Globus pallidus (tissue), 1 donor: Measurements from ENCODE around the gene RGS7.
"Not testable (repeated sequence)": the region's sequence is repeated elsewhere in the genome, so short reads cannot be mapped to it uniquely, and the experiment has no call there.

Experiments
- DNase-seq: peaks from one replicate; pipeline ENCODE4 v3.0.0-alpha.2; 2015; ENCODE audit warnings: low spot score

The RGS7 gene

DNA sequence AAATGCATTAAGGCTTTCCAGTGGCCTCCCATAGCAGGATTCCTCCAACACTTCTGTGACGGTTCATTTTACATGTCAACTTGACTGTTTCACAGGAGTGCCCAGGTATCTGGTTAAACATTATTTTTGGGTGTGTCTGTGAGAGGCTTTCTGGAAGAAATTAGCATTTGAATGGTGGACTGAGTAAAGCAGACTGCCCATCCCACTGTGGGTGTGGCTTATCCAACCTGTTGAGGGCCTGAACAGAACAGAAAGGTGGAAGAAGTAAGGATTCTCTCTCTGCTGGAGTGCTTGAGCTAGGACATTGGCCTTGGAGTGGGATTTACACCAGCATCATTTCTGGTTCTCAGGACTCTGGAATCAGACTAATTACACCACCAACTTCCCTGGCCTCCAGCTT, 85.6 kb downstream of the RGS7 start:
- no peak for DNase-seq

DNA sequence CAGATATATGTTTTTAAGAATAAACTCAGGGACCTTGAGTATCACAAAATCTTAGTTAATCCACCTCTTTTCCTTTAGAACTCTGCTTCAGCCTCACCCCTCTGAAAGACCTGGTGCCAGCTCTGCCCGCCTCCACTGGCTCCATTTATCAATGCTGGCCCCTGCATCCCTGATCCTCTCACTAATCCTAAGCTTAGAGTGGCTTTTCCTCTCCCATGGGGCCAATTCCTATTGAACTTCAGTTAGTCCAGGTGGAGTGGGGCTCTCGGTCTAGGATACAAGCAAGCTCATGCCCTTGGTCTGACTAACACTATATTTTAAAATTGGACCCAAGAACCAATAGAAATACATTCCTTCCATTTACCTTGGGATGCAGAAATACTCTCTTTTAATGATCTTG, 87.0 kb downstream of the RGS7 start:
- DNase-seq = no peak

DNA sequence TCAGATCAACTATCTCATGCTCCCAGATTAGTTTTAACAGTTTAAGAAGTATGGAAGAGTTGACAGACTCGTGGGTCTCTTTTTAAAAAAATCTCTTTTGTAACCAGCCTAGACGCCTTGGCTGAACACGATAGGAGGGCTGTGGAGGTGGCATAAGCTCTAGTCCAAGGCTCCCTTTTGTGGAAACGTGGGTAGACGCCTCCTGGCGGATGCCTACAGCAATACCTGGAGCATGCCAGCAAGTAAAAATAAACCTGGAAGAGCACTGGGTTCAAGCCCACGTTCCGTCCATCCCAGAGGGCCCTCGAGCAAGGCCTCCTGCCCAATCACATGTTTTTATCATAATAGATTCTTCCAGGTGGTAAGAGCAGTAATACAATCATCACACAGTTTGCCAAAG, 87.9 kb downstream of the RGS7 start:
- DNase-seq = no peak

DNA sequence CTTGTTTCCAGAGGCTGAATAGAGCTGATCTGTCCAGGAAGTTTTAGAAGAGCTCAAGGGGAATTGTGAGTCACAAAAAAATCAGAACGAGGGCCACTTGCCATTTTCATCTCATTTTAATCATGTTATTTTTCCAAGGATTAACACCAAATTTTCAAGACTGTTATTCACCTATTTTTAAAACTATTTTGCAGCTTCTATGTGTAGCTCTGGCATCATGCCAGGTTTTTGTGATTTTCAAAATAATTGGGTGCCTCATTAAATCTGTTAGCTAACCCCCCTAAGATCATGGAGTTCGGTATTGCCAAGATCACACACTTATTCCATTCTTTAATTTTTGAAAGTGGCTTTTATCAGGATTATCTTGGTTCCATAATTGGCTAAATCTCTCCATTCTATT, 90.9 kb downstream of the RGS7 start:
- no peak for DNase-seq

DNA sequence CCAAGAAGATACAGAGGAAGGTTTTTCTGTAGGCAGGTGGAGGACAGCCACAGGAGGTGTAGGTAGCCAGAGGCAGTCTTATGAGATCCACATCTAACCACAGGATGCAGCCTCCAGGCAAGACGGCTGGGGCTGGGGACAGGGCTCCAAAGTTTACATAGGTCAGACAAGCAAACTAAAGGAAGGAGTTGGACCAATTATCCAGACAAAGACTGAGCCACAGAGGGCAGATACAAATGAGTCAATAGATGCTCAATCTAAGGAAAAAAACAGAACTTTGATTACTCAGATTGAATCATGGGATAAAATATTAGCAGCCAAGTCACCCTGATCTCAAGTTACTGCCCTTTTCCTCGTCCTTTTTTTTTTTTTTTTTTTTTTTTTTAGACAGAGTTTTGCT, 91.6 kb downstream of the RGS7 start:
- no peak for DNase-seq

DNA sequence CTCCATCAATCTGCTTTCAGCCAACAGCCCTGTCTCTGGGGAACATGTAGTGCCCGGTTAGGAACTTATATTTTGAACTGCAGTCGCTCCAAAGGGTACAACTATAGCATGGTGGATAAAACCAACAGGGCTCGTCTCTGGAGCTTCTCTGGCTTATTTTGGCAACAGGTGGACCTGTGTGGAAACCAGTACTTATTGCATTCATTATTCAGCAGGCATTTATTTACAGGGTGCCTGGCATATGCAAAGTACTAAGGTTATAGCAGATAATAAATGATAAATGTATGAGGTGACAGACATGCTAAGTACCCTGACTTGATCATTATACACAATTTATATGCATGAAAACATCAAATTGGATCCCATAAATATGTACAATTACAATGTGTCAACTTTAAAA, 93.7 kb downstream of the RGS7 start:
- no peak for DNase-seq

DNA sequence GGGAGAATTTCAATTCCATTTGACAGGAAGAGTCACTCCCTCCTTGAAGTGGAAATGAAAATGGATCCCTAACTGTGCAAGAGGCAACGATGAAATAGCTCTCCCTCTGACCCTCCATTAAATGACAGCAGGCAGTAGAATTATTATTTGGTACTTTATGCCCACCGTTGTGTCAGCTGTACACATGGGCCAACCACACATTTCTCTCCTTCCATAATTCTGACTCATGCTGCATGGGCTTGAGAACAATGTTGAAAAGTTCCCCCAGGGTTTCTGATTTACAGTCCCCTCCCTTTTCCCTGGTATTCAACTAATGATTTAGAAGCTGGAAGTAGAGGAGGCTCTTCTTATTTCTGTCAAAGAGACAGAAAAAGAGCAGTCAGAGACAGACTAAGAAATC, 103.5 kb downstream of the RGS7 start:
- no peak for DNase-seq

DNA sequence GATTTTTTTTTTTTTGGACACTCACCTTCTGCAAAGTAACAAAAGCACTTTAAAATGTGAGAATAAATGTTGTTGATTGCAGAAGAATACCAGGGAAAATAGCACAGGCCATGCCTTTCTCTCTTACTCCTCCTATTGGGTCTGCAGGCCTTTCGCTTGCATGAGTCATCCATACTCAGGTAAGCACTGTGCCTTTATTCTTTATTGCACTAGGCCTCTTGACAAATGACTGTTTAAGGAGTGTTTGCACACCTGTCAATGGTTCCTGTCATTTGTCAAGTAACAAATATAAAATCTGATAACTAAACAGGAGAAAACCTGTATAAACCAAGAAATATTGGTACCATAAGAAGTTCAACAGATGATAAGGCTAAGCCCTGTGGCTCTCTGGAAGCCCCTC, 106.5 kb downstream of the RGS7 start:
- DNase-seq = no peak

DNA sequence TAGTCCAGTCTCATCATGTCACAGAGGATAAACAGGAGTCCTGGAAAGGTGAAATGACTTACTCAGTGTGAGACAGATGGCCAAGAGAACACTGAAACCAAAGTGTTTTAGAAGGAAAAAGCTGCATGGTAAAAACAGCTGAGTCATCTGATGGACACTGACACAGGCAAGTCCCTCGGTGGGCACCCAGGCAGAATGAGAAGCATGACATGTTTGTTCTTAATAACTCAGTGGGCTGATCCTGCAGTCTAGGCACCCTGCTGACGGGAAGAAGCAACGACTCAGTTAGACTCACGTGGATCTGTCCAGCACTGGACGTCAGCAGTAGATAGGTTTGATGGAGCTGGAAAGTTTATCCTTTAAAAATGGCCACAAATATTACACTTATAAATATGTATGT, 116.9 kb downstream of the RGS7 start:
- no peak for DNase-seq

DNA sequence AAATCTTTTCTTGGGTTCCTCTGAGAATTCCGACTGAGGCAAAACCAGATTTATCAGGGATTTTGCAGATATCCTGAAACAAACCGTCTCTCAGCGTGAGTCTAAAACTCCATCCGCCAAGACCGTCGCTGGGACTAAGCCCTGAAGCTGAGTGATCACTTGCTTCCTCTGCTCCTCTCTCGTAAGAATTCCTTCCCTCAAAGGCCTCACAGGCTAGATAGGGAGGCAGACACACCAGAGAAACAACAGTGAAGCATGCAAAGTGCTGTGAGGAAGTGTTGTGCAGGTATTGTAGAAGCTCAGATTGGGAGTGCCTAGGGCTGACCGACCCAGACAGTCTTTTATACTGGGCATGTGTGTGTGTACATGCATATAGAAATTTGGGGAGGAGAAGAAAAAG, 119.1 kb downstream of the RGS7 start:
- no peak for DNase-seq

DNA sequence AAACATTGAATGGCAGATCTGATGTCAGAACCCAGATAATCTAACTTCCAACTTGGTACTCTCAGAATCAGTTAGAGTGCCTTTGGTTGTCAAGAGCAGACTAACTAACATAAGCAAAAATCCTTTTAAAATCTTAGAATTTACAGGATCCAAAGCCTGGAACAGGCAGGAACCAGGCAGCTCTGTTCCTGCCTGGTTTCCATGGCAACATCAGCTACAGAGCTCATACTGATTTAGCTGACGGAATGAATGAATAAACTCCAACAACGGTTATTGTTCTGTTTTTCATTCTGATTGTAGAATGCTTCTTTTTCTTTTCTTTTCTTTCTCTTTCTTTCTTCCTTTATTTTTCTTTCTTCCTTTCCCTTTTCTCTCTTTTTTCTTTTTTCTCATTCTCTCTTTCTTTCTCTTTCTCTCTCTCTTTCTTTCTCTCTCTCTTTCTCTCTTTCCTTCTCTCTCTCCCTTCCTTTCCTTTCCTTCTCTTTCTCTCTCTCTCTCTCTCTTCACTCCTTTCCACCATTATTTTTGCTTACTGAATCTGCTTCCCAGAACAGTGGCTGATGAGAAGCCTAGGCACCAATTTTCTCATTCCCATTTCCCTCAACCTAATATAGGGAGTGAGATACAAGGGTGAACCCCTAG, 121.6 kb downstream of the RGS7 start:
- DNase-seq = peak; percentile 49

DNA sequence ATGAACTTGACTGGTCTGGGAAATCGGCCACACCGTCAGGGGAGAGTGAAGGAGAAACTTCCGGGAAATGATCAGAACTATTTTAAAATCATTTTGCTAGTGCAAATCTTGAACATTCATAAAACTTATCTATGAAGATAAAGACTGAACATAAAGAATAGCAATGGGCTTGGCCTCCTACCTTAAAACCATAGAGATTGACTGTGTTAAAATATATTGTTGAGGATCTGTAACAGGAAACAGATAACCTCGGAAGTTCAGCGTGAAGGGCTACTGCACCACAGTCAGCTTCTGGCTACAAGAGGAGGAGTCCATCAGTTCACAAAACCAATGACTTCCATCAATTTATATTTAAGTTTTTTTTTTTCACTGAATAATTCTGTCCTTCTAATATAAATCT, 127.3 kb downstream of the RGS7 start:
- DNase-seq = no peak

DNA sequence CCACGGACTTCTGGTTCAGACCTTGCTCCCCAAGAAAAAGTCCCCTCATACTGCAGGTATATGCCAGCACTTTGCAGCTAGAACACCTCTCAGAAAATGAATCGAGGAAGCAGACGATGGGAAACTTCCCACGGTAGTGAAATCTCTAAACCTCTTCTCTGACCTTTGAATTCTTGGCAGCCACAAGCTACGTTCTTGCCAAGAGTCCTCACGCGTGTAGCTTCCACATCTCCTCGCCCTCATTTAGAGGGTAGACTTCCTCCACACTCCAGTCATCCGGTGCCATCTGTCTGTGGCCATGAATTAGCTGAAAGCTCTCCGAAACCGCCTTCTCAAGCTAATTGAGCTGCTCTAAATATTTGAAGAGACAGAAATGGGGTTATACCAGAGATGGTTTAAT, 127.8 kb downstream of the RGS7 start:
- no peak for DNase-seq

DNA sequence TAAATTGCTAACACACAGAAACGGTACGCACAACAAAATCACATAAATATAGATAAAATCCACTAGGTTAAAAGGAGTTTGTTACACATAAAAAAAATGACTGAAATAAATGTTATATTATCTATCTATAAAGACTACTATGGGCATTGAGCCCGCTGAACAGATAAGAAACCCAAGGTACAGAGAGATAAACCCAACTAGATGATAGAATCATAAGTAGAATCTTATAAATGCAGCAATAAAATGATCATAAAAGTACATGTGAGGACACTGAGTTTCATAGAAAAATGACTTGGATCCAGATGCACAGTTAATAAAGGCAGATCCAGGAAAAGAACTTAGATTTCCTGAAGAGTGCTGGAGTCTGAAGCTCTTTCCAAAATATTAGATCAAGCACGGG, 128.7 kb downstream of the RGS7 start:
- no peak for DNase-seq

DNA sequence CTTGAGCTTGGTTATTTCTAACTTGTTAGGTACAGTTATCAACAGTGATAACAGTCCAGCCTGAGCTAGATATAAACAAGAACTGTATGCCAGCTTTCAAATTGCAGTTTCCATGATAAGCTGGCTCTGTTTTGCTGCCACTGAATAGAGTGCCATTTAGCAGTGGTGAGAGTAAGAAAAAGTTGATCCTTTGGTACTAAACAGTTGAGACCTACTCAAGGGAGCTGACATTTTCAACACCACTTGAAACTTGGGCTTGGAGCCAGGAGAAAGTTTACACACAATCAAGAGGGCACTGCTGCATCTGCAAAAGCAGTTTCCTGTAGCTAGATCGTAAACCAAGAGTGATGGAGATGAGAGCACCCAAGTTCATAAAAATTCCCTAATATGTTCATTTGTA, 131.3 kb downstream of the RGS7 start:
- no peak for DNase-seq

DNA sequence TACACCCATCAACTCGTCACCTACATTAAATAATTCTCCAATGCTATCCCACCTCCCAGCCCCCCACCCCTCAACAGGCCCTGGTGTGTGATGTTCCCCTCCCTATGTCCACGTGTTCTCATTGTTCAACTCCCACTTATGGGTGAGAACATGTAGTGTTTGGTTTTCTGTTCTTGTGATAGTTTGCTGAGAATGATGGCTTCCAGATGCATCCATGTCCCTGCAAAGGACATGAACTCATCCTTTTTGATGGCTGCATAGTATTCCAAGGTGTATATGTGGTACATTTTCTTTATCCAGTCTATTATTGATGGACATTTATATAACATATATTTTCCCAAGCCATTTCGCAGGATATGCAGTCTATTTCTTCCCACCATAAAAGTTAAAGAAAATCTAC, 132.8 kb downstream of the RGS7 start:
- not testable (repeated sequence) for DNase-seq

DNA sequence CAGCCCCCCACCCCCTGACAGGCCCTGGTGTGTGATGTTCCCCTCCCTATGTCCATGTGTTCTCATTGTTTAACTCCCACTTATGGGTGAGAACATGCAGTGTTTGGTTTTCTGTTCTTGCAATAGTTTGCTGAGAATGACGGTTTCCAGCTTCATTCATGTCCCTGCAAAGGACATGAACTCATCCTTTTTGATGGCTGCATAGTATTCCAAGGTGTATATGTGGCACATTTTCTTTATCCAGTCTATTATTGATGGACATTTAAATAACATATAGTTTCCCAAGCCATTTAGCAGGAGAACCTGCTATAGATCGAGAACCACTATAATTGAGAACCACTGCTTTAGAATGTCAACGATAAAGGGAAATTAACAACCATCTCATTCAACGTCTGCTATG, 134.2 kb downstream of the RGS7 start:
- not testable (repeated sequence) for DNase-seq

DNA sequence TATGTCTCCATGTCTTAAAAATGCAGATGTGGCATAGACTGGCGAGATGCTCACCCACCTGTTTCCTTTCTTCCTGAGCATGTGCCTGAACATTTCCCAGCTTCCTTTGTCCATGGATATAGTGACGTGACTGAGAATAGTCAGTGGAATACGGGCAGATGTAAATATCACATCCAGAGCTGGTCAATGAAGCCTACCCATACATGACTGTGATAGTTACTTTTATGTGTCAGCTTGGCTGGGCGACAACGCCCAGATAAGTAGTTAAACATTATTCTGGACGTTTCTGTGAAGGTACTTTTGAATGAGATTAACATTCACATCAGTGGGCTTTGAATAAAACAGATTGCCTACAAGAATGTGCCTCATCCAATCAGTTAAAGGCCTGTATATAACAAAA, 135.7 kb downstream of the RGS7 start:
- DNase-seq = no peak

DNA sequence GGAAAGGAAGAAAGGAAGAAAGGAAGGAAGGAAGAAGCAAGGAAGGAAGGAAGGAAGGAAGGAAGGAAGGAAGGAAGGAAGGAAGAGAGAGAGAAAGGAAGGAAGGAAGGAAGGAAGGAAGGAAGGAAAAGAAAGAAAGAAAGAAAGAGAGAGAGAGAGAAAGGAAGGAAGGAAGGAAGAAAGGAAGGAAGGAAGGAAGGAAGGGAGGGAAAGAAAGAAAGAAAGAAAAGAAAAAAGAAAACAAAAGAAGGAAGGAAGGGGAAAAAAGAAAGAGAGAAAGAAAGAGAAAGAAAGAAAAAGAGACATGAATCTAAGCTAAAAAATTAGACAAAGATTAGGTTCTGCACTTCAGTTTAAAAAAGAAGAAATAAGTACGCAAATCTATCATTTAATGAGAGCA, 136.1 kb downstream of the RGS7 start:
- DNase-seq = not testable (repeated sequence)

DNA sequence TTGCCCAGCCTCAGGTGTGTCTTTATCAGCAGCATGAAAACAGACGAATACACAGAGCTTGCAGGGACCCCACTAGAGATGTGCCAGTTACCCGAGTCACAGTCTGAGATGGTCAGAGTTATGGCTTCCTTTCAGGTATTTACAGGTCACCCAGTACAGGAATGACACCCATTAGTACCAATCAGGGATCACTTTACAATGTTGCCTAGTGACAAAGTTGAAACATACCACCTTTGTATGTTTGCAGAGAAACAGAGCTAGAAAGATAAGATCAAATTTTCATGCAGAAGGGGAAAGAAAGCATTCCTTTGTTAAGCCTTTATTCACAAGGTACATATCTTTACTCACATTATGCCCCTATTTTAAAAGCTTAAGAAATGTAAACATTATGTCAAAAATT, 137.6 kb downstream of the RGS7 start:
- DNase-seq = no peak

DNA sequence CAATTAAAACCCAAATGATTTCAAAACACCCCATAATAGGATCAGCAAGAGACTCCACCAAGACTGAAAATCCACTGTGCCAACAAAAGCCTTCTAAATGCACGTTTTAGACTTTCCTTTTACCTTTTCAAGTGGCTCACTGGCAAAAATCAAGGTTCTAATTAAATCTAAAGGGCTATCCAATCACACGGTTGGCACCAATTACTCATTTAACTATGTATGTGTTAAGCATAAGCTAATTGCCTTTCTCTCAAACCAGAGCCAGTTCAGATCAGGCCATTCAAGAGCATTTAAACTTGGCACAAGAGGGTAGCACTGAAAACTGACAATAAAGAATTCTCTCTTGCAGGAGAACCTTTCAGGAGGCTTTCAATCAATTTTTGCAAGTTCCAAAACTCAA, 139.5 kb downstream of the RGS7 start:
- no peak for DNase-seq

DNA sequence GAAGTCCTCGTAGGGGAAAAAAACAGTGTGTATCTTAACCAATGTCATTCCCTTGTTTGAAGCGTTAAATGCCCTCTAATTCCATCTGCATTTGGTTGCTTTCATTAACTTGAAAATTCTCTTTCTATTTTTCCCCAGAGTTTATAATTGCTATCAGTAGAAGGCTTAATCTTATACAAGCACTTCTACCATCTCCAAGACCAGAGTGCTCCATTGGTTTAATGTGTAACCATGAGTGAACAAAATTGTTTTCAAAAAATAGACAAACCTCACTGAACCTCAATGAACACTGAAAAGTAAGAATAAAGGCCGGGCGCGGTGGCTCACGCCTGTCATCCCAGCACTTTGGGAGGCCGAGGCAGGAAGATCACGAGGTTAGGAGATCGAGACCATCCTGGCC, 141.3 kb downstream of the RGS7 start:
- no peak for DNase-seq

DNA sequence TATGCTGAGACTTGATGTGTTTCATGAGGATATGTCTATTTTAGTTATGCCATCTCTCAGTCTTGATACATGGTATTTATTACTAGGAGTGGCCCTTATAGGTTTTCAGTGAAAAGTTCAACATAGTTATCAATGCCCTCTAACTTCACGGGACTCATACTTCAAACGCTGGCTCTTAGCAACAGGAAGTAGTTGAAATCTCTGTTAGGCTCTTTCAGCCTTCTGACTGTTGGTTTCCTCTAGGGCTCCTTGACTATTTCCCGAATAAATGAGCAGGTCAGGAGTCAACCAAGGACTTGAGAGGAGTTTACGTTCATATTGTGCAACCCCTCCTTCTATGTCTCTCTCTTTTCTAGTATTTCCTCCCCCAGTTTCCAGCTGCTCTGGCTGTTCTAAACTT, 141.8 kb downstream of the RGS7 start:
- no peak for DNase-seq

DNA sequence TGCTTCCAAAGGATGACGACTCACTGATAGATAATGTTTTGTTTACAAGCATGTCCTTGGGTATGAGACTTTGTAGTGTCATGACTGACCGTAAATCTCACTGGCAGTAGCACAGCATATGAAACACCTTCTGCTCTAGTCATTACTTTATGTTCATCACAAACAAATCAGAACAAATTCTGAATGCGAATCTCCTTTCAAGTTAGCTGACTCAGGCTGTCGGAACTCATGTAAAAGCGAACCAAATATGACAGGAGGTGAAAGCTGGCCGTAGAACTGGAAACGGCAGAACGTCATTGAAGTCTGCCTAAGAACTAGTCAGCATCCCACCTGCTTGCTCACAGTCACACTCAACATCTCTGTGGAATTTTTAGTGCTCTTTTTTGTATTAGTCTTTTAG, 143.9 kb downstream of the RGS7 start:
- DNase-seq = no peak

DNA sequence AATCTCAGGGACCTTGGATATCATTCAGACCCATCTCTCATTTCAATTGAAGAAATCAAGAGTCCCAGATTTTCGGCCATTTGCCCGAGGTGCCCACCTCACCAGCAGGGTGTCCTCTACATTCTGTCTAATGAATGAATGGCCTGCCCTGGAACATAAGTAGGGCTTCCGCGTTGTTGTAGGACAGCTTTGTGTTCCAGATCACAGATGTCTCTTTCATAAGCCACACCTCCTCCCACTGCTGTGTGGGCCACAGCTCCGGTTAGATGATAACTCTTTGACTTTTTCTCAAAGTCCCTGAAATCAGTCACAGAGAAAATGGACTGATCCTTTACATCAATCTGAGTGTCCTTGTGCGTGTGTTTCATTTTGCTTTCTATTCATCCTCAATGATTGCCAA, 144.4 kb downstream of the RGS7 start:
- DNase-seq = no peak
